Measurements from ENCODE around the gene HDGFL2.
"Not testable (repeated sequence)": the region's sequence is repeated elsewhere in the genome, so short reads cannot be mapped to it uniquely, and the experiment has no call there.

HDGFL2 gene

GRCh38 chr19:4537953-4538600, 66.0 kb downstream of the HDGFL2 start:
- FAIRE-seq = no peak

- FAIRE-seq = no peak
Measured at GRCh38 chr19:4538601-4538954, 66.5 kb downstream of the HDGFL2 start.

GRCh38 chr19:4539169-4539692, 67.1 kb downstream of the HDGFL2 start:
- no peak for FAIRE-seq

- no peak for FAIRE-seq
Measured at GRCh38 chr19:4539693-4540581, 67.8 kb downstream of the HDGFL2 start, which contains the start of gene LRG1. TSS of gene LRG1 (minus strand) at chr19:4540036. CDS start at chr19:4540013, 23 bp downstream.

- no peak for FAIRE-seq
Measured at GRCh38 chr19:4541114-4541805, 69.2 kb downstream of the HDGFL2 start.

- FAIRE-seq = not testable (repeated sequence)
Measured at GRCh38 chr19:4541806-4542145, 69.7 kb downstream of the HDGFL2 start.

GRCh38 chr19:4542896-4543841, 71.1 kb downstream of the HDGFL2 start:
- no peak for FAIRE-seq

GRCh38 chr19:4543842-4544647, 71.9 kb downstream of the HDGFL2 start:
- no peak for FAIRE-seq

GRCh38 chr19:4547303-4548237, 75.5 kb downstream of the HDGFL2 start:
- no peak for FAIRE-seq

GRCh38 chr19:4548238-4548584, 76.1 kb downstream of the HDGFL2 start:
- no peak for FAIRE-seq

- no peak for FAIRE-seq
Measured at GRCh38 chr19:4550018-4550417, 77.9 kb downstream of the HDGFL2 start.

GRCh38 chr19:4550479-4551050, 78.5 kb downstream of the HDGFL2 start:
- no peak for FAIRE-seq

Measured in islet of Langerhans (tissue), 1 donor.